ENCODE data around the gene PLD4.
"Not testable (repeated sequence)": the region's sequence is repeated elsewhere in the genome, so short reads cannot be mapped to it uniquely, and the experiment has no call there.

PLD4 gene

GRCh38 chr14:104900639-104901512, 23.8 kb upstream of the PLD4 start:
- H3K4me1 ChIP-seq (ENCODE audit: control insufficient read depth in 1 of 2, insufficient read depth in 1 of 2, low read depth in 1 of 2, low read length in 1 of 2) = no peaks in the 10 kb centered on the region
- H3K9me3 ChIP-seq = no peaks in the 10 kb centered on the region
- H3K27ac ChIP-seq = no peak overlapping the region
- H3K36me3 ChIP-seq = no peaks in the 10 kb centered on the region
- no peak overlapping the region for H3K4me3 ChIP-seq (ENCODE audit: low read depth in 1 of 2, low read length in 1 of 2)
- peaks cover 30% of the 10 kb centered on the region for H3K27me3 ChIP-seq
- TF ChIP-seq, protein P1, sequence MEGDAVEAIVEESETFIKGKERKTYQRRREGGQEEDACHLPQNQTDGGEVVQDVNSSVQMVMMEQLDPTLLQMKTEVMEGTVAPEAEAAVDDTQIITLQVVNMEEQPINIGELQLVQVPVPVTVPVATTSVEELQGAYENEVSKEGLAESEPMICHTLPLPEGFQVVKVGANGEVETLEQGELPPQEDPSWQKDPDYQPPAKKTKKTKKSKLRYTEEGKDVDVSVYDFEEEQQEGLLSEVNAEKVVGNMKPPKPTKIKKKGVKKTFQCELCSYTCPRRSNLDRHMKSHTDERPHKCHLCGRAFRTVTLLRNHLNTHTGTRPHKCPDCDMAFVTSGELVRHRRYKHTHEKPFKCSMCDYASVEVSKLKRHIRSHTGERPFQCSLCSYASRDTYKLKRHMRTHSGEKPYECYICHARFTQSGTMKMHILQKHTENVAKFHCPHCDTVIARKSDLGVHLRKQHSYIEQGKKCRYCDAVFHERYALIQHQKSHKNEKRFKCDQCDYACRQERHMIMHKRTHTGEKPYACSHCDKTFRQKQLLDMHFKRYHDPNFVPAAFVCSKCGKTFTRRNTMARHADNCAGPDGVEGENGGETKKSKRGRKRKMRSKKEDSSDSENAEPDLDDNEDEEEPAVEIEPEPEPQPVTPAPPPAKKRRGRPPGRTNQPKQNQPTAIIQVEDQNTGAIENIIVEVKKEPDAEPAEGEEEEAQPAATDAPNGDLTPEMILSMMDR (IDR thresholded peaks at IDR 0.05) = no peak

DNA sequence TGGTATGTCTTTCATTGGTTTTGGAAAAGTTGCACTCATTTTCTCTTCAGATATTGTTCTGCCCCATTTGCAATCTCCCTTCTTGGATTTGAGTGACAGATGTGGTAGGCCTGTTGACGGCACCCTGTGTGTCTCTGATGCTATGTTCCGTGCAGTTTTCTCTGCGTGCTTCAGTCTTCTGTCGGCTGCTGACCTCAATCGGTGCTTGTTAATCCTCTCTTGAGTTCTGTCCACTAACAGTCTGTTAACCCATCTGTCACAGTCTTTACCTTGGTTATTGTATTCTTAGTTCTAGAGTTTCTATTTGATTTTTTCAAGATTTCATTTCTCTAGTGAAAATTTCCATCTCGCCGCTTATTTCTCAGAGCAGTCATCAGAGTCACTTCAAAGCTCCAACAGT, 20.7 kb upstream of the PLD4 start:
- Histone ChIP-seq H3K4me1 (ENCODE audit: control insufficient read depth in 1 of 2, insufficient read depth in 1 of 2, low read depth in 1 of 2, low read length in 1 of 2) (no peaks in the 10 kb centered on the region), H3K9me3 (no peaks in the 10 kb centered on the region), H3K27ac (no peak overlapping the region), H3K4me3 (ENCODE audit: low read depth in 1 of 2, low read length in 1 of 2) (no peak overlapping the region), H3K36me3 (no peaks in the 10 kb centered on the region), H3K27me3 (peaks cover 52% of the 10 kb centered on the region)
- TF ChIP-seq, protein P1 (IDR thresholded peaks at IDR 0.05) = no peak

- H3K4me3 ChIP-seq (ENCODE audit: low read depth in 1 of 2, low read length in 1 of 2); H3K36me3 ChIP-seq; H3K9me3 ChIP-seq; H3K4me1 ChIP-seq (ENCODE audit: control insufficient read depth in 1 of 2, insufficient read depth in 1 of 2, low read depth in 1 of 2, low read length in 1 of 2); H3K27ac ChIP-seq: not testable (repeated sequence)
- H3K27me3 ChIP-seq = peaks cover 54% of the 10 kb centered on the region
Measured at GRCh38 chr14:104904650-104905578, 19.8 kb upstream of the PLD4 start.

DNA sequence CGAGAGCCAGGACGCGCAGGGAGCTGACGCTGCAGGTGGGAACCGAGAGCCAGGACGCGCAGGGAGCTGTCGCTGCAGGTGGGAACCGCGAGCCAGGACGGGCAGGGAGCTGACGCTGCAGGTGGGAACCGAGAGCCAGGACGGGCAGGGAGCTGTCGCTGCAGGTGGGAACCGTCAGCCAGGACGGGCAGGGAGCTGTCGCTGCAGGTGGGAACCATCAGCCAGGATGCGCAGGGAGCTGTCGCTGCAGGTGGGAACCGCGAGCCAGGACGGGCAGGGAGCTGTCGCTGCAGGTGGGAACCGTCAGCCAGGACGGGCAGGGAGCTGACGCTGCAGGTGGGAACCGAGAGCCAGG, 19.1 kb upstream of the PLD4 start:
- H3K9me3 ChIP-seq; H3K4me3 ChIP-seq (ENCODE audit: low read depth in 1 of 2, low read length in 1 of 2); H3K4me1 ChIP-seq (ENCODE audit: control insufficient read depth in 1 of 2, insufficient read depth in 1 of 2, low read depth in 1 of 2, low read length in 1 of 2); H3K27ac ChIP-seq; H3K36me3 ChIP-seq: not testable (repeated sequence)
- peaks cover 54% of the 10 kb centered on the region for H3K27me3 ChIP-seq

GRCh38 chr14:104908303-104908702, 16.4 kb upstream of the PLD4 start:
- peaks cover 48% of the 10 kb centered on the region for H3K27me3 ChIP-seq
- TF ChIP-seq, protein P1 (IDR thresholded peaks at IDR 0.05) = no peak
- H3K27ac ChIP-seq = no peak overlapping the region
- no peaks in the 10 kb centered on the region for H3K36me3 ChIP-seq
- H3K9me3 ChIP-seq = no peaks in the 10 kb centered on the region
- no peaks in the 10 kb centered on the region for H3K4me1 ChIP-seq (ENCODE audit: control insufficient read depth in 1 of 2, insufficient read depth in 1 of 2, low read depth in 1 of 2, low read length in 1 of 2)
- no peak overlapping the region for H3K4me3 ChIP-seq (ENCODE audit: low read depth in 1 of 2, low read length in 1 of 2)

DNA sequence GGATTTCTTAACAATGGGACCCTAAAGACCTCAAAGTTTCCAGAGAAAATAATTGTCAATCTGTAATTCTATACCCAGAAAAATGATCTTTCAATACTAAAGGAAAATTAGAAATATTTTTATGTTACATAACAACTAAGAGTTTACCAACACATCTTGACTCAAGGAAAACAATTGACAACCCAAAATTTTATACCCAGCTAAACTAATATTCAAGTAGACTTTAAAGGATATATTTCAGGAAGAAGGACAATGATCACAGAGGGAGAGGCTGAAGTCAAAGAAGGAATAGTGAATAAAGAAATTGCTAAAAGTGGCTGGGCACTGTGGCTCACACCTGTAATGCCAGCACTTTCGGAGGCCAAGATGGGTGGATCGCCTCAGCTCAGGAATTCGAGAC, 12.6 kb upstream of the PLD4 start:
- no peaks in the 10 kb centered on the region for H3K36me3 ChIP-seq
- no peak overlapping the region for H3K27ac ChIP-seq
- H3K9me3 ChIP-seq = no peaks in the 10 kb centered on the region
- no peak overlapping the region for H3K4me3 ChIP-seq (ENCODE audit: low read depth in 1 of 2, low read length in 1 of 2)
- peaks cover 52% of the 10 kb centered on the region for H3K27me3 ChIP-seq
- H3K4me1 ChIP-seq (ENCODE audit: control insufficient read depth in 1 of 2, insufficient read depth in 1 of 2, low read depth in 1 of 2, low read length in 1 of 2) = no peaks in the 10 kb centered on the region
- TF ChIP-seq, protein P1 (IDR thresholded peaks at IDR 0.05) = no peak

Measured in neutrophil (primary cell).